Measurements from ENCODE around the gene BST1.

BST1 gene

DNA sequence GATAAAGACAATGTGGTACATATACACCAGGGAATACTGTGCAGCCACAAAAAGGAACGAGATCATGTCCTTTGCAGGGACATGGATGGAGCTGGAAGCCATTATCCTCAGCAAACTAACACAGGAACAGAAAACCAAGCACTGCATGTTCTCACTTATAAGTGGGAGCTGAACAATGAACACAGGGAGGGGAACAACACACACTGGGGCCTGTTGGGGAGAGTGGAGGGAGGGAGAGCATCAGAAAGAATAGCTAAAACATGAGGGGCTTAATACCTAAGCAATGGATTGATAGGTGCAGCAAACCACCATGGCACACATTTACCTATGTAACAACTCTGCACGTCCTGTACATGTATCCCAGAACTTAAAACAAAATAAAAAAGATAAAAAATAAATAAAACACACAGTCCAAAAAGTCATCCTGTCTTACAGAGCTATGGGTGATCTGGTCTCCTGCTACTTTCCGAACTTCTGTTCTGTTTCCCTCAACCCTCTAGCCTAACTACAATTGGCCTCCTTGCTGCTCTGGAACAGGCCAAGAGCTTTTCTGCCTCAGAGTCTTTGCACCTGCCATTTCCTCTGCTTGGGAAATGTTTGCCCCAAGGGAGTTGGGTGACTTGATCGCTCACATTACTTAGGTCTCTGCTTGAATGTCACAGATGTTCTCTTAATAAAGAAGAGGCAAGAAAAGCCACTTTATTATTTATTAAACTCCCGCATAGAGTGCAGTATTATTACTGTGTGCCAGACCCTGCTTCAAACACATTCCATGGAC lies 74.2 kb downstream of the BST1 start:
- no peaks in the 10 kb centered on the region for H3K27me3 ChIP-seq (ENCODE audit: insufficient read depth, poor library complexity, severe bottlenecking)
- TF ChIP-seq GABPA (IDR thresholded peaks at IDR 0.05; ENCODE audit: low read depth) (no peak), POLR2AphosphoS5 (IDR thresholded peaks at IDR 0.05; ENCODE audit: low read depth) (no peak), SPI1 (IDR thresholded peaks at IDR 0.05; ENCODE audit: borderline replicate concordance, low read depth) (no peak), REST (IDR thresholded peaks at IDR 0.05; ENCODE audit: insufficient replicate concordance, low read depth) (no peak)
- TF ChIP-seq, protein P1, sequence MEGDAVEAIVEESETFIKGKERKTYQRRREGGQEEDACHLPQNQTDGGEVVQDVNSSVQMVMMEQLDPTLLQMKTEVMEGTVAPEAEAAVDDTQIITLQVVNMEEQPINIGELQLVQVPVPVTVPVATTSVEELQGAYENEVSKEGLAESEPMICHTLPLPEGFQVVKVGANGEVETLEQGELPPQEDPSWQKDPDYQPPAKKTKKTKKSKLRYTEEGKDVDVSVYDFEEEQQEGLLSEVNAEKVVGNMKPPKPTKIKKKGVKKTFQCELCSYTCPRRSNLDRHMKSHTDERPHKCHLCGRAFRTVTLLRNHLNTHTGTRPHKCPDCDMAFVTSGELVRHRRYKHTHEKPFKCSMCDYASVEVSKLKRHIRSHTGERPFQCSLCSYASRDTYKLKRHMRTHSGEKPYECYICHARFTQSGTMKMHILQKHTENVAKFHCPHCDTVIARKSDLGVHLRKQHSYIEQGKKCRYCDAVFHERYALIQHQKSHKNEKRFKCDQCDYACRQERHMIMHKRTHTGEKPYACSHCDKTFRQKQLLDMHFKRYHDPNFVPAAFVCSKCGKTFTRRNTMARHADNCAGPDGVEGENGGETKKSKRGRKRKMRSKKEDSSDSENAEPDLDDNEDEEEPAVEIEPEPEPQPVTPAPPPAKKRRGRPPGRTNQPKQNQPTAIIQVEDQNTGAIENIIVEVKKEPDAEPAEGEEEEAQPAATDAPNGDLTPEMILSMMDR (IDR thresholded peaks at IDR 0.05; ENCODE audit: insufficient read depth, low read length), result no peak
- peak in 1 of 2 experiments; percentile 20 for DNase-seq (ENCODE audit: low read depth in 1 of 2, low spot score in 1 of 2)
- no peak overlapping the region for H3K4me3 ChIP-seq (replicated peaks; ENCODE audit: insufficient read depth, low read length)
- H3K27ac ChIP-seq (replicated peaks), result no peak overlapping the region

DNA sequence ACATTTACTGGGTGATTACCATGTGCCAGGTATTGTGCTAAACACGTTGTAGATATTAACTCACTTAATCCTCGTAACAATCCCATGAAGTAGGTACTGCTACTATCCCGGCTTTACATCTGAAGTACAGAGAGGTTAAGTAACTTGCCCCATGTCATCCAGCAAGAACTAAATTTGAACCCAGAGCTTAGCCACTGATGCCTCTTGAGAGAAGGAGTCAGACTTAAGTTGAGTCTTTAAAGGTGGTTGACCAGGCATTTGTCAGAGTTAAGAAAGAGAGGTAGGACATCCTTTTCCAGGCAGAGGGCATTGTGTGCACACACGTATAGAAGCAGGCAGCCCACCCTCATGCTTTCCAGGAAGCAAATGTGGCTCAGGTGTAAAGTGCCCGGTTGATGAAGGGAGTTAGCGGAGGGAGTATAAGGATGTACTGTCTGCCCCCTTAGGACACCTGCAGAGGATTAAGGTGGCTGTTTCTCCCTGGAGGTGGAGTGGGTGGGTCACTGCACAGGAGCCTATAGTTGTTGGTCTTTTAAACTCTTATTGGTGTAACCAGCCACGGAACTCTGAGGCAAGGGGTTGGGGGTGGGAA lies 74.9 kb downstream of the BST1 start:
- DNase-seq (ENCODE audit: low read depth in 1 of 2, low spot score in 1 of 2), result no peak
- H3K4me3 ChIP-seq (replicated peaks; ENCODE audit: insufficient read depth, low read length), result peak overlapping the region; percentile 64; the same call in 1 of the 2 replicates
- H3K27ac ChIP-seq (replicated peaks), result no peak overlapping the region; the same call in 1 of the 2 replicates
- H3K27me3 ChIP-seq (ENCODE audit: insufficient read depth, poor library complexity, severe bottlenecking), result no peaks in the 10 kb centered on the region
- TF ChIP-seq POLR2AphosphoS5 (IDR thresholded peaks at IDR 0.05; ENCODE audit: low read depth) (no peak), REST (IDR thresholded peaks at IDR 0.05; ENCODE audit: insufficient replicate concordance, low read depth) (no peak), SPI1 (IDR thresholded peaks at IDR 0.05; ENCODE audit: borderline replicate concordance, low read depth) (no peak), GABPA (IDR thresholded peaks at IDR 0.05; ENCODE audit: low read depth) (no peak)
- TF ChIP-seq, protein P1 (IDR thresholded peaks at IDR 0.05; ENCODE audit: insufficient read depth, low read length), result no peak

DNA sequence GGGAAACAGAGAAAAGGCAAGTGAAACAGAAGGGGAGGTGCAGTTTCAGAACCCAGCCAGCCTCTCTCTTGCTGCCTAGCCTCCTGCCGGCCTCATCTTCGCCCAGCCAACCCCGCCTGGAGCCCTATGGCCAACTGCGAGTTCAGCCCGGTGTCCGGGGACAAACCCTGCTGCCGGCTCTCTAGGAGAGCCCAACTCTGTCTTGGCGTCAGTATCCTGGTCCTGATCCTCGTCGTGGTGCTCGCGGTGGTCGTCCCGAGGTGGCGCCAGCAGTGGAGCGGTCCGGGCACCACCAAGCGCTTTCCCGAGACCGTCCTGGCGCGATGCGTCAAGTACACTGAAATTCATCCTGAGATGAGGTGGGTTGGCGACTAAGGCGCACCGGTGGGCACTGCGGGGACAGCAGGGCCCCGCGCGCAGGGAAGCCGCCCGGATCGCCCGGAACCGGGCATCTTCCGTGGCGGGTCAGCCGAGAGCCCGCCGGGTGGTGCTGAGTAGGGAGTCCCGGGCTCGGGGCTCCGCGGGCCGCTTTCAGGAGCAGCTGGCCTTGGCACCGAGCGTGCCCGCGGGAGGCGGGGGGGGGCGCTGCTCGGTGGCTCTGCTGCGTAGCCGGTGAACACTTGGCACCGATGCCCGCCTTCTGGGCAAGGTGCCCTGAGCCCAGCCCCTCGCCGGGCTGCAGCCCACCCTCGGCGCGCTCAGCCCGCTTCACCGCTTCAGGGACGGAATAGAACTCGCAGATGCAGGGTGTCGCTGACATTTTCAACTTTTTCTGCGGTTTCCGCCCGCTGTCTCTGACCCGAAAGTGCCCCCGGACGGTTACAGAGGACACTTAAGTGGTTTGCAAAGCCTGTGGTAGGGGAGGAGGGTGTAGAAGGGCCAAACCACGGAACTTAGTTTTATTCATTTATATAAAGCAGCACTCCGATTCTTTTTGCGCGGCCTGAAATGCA lies 75.7 kb downstream of the BST1 start, which contains the start of gene CD38:
TSS of gene CD38 (plus strand) at position 40 of the 953 bp plus-strand sequence. CDS start at position 127, 87 bp downstream.
- peak within 1 kb of the TSS; percentile 61 for H3K27ac ChIP-seq (replicated peaks)
- TF ChIP-seq POLR2AphosphoS5 (IDR thresholded peaks at IDR 0.05; ENCODE audit: low read depth), result peak; percentile 83
- TF ChIP-seq, protein P1 (IDR thresholded peaks at IDR 0.05; ENCODE audit: insufficient read depth, low read length), result no peak
- peak; percentile 55 to 85 for DNase-seq (ENCODE audit: low read depth in 1 of 2, low spot score in 1 of 2)
- H3K27me3 ChIP-seq (ENCODE audit: insufficient read depth, poor library complexity, severe bottlenecking), result no peaks in the 10 kb centered on the region
- peak within 1 kb of the TSS; percentile 64 for H3K4me3 ChIP-seq (replicated peaks; ENCODE audit: insufficient read depth, low read length)

Data from HL-60 (cell line).